ENCODE data around the gene VPS35. TPM values are rescaled to one million over a fixed set of nuclear protein-coding genes. Genes with fewer than 3 reads are reported as not detected.
A peak's percentile ranks its signal among the peaks of the same experiment; 100 is the strongest.

The VPS35 gene
- total RNA-seq, 1 experiment from 2014 or later, result 86.8 TPM

DNA sequence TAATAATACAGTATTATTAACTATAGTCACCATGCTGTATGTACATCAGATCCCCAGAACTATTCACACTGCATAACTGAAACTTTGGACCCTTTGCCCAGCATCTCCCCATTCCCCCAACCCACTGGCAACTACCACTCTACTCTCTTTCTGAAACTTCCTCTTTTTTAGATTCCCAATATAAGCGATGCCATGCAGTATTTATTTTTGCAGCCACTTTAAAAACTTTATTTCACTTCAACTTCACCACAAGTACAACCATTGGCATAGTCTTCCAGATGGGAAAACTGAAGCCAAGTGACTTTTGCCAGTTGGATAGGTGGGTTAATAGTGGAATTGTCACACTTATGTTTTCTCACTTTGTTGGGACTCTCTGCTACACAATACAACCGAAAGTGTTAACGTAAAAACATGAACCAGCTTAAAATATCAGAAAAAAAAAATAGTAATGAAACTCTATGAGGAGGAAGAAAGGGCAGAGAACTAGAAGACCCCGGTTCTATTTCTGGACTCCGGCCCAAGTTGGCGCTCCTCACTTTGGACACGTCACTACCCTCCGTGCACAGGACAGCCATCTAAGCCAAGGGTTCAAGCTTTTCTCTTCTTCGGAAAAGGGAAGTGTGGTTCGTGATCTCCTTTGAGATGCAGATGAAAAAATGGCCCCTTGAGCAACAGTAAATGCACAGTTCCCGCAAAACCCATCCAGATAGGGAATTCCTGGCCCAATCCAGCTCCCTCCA, 68.5 kb downstream of the VPS35 start:
- peak overlapping the region; percentile 72 to 91 for H3K4me3 ChIP-seq (ENCODE audit: low read depth in 2 of 2, low read length in 2 of 2)
- peaks cover 7% of the 10 kb centered on the region; the same call in 1 of the 2 replicates for H3K4me1 ChIP-seq (ENCODE audit: control insufficient read depth, insufficient read depth, low read length)
- in situ Hi-C loops (cut with HindIII; ENCODE audit: low pct_unique_long_range_greater_than_20kb, low sequenced_read_pairs), result no loop called here
- ChIA-PET POLR2A (no interaction called here), CTCF (no interaction called here)
- TF ChIP-seq REST (IDR thresholded peaks at IDR 0.05; ENCODE audit: insufficient read depth in 1 of 2, low read depth in 2 of 2, low read length in 1 of 2) (no peak), CTCF (IDR thresholded peaks at IDR 0.05) (no peak), POLR2AphosphoS5 (IDR thresholded peaks at IDR 0.05; ENCODE audit: low read depth, low read length) (no peak), TCF7L2 (IDR thresholded peaks at IDR 0.05; ENCODE audit: low read depth, low read length) (no peak), SIN3A (IDR thresholded peaks at IDR 0.05; ENCODE audit: borderline replicate concordance, insufficient read depth, low read depth, low read length) (no peak)
- no peak for DNase-seq (ENCODE audit: low read depth, low spot score)
- no peaks in the 10 kb centered on the region for H3K27me3 ChIP-seq (ENCODE audit: control insufficient read depth, insufficient read depth, low read length)
- H3K9me3 ChIP-seq (ENCODE audit: control insufficient read depth, insufficient read depth, low read depth, low read length), result no peaks in the 10 kb centered on the region
- peak; percentile 19; the same call in 1 of the 2 replicates for ATAC-seq
- intact Hi-C loops (cut with micrococcal nuclease; ENCODE audit: unreplicated experiment), result no loop called here
- peak overlapping the region; percentile 73 for H3K27ac ChIP-seq (ENCODE audit: low read length)
- TSS peak; percentile 81 for BruUV-seq (replicated peaks)
- peaks cover 3% of the 10 kb centered on the region for H3K36me3 ChIP-seq (ENCODE audit: control insufficient read depth, insufficient read depth, low read length)

- ChIA-PET CTCF (no interaction called here), POLR2A (no interaction called here)
- Histone ChIP-seq H3K4me1 (ENCODE audit: control insufficient read depth, insufficient read depth, low read length) (peaks cover 7% of the 10 kb centered on the region; the same call in 1 of the 2 replicates), H3K27ac (ENCODE audit: low read length) (no peak overlapping the region), H3K4me3 (ENCODE audit: low read depth in 2 of 2, low read length in 2 of 2) (no peak overlapping the region), H3K27me3 (ENCODE audit: control insufficient read depth, insufficient read depth, low read length) (no peaks in the 10 kb centered on the region), H3K9me3 (ENCODE audit: control insufficient read depth, insufficient read depth, low read depth, low read length) (no peaks in the 10 kb centered on the region), H3K36me3 (ENCODE audit: control insufficient read depth, insufficient read depth, low read length) (peaks cover 3% of the 10 kb centered on the region)
- intact Hi-C loops (cut with micrococcal nuclease; ENCODE audit: unreplicated experiment), result no loop called here
- no TSS peak for BruUV-seq (replicated peaks)
- DNase-seq (ENCODE audit: low read depth, low spot score), result no peak
- TF ChIP-seq TCF7L2 (IDR thresholded peaks at IDR 0.05; ENCODE audit: low read depth, low read length) (no peak), CTCF (IDR thresholded peaks at IDR 0.05) (no peak), SIN3A (IDR thresholded peaks at IDR 0.05; ENCODE audit: borderline replicate concordance, insufficient read depth, low read depth, low read length) (no peak), REST (IDR thresholded peaks at IDR 0.05; ENCODE audit: insufficient read depth in 1 of 2, low read depth in 2 of 2, low read length in 1 of 2) (no peak), POLR2AphosphoS5 (IDR thresholded peaks at IDR 0.05; ENCODE audit: low read depth, low read length) (no peak)
- in situ Hi-C loops (cut with HindIII; ENCODE audit: low pct_unique_long_range_greater_than_20kb, low sequenced_read_pairs), result no loop called here
- no peak for ATAC-seq
Observed at GRCh38 chr16:46618516-46618915, 70.5 kb downstream of the VPS35 start.

Data from Panc1 (cell line).